NT2/D1 (cell line): Measurements from ENCODE around the gene PLEKHM1.
"Not testable (repeated sequence)": the region's sequence is repeated elsewhere in the genome, so short reads cannot be mapped to it uniquely, and the experiment has no call there.

Experiments
- DNase-seq: peaks from one replicate; pipeline ENCODE4 v3.0.0-alpha.2; 2011; ENCODE audit warnings: low read depth, low spot score
- H3K27me3 ChIP-seq: 2 replicates; pipeline ENCODE4 v1.6.0; 2011; ENCODE audit warnings: mild to moderate bottlenecking; ENCODE audit not compliant: insufficient read length, insufficient read depth
- H3K36me3 ChIP-seq: 2 replicates; pipeline ENCODE4 v1.6.1; 2011; ENCODE audit warnings: mild to moderate bottlenecking, low read length, mixed read lengths; ENCODE audit not compliant: insufficient read depth, insufficient read length
- H3K4me1 ChIP-seq: 2 replicates; pipeline ENCODE4 v1.5.1; 2011; ENCODE audit not compliant: insufficient read depth, insufficient read length
- H3K4me3 ChIP-seq: 2 replicates; pipeline ENCODE4 v1.5.1; 2011; ENCODE audit warnings: low read depth; ENCODE audit not compliant: insufficient read length
- H3K9ac ChIP-seq: 2 replicates; pipeline ENCODE4 v1.6.0; 2011; ENCODE audit warnings: low read depth; ENCODE audit not compliant: insufficient read length
- H3K9me3 ChIP-seq: 2 replicates; pipeline ENCODE4 v1.5.1; 2011; ENCODE audit warnings: mild to moderate bottlenecking, low read length; ENCODE audit not compliant: insufficient read depth
- SUZ12 ChIP-seq: IDR thresholded peaks from 2 replicates; pipeline ENCODE4 v1.6.1; 2011; ENCODE audit not compliant: insufficient read length, insufficient read depth; ENCODE audit errors: extremely low read depth
- YY1 ChIP-seq: IDR thresholded peaks from 2 replicates; pipeline ENCODE4 v1.6.1; 2011; ENCODE audit not compliant: insufficient read length, insufficient read depth
- ZNF274 ChIP-seq: IDR thresholded peaks from 2 replicates; pipeline ENCODE4 v1.6.1; 2011; ENCODE audit warnings: mild to moderate bottlenecking, low read depth, low read length

PLEKHM1 gene

DNA sequence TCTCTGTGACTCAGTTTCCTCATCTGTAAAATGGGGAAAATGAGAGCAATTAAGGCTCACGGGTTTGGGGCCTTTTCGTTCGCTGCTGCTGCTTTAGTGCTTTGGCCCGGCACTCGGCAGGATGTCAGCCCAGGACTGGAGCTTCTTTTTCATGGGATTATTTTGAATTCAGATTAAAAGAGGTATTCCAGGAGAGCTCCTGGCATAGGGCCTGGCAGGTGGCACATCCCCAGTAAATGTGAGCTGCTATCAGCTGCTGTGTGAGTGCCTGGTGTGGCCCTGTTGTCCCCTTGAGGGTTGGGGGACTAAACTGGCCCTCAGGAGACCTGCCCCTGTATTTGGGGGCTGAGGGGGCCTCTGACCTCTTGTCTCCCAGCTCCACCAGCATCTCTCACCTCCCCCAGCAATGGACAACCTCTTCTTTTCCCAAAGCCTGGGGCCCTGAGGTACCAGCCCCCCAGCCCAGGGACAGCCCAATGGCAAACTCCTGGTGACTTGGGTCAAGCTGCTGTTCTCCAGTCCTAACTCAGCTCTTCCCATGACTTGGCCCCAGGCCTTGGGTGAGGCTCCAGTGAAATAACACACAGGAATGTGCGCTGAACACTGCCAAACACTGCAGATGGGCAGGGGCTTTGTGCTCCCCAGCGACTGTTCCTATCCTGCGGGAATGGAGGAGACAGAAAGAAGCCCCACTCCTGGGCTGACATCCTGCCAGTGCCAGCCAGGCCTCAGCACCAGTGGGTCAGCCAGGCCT lies 43.5 kb downstream of the PLEKHM1 start:
- DNase-seq, H3K9ac ChIP-seq, H3K27me3 ChIP-seq, H3K4me1 ChIP-seq, H3K9me3 ChIP-seq, H3K4me3 ChIP-seq, H3K36me3 ChIP-seq: not testable (repeated sequence)

DNA sequence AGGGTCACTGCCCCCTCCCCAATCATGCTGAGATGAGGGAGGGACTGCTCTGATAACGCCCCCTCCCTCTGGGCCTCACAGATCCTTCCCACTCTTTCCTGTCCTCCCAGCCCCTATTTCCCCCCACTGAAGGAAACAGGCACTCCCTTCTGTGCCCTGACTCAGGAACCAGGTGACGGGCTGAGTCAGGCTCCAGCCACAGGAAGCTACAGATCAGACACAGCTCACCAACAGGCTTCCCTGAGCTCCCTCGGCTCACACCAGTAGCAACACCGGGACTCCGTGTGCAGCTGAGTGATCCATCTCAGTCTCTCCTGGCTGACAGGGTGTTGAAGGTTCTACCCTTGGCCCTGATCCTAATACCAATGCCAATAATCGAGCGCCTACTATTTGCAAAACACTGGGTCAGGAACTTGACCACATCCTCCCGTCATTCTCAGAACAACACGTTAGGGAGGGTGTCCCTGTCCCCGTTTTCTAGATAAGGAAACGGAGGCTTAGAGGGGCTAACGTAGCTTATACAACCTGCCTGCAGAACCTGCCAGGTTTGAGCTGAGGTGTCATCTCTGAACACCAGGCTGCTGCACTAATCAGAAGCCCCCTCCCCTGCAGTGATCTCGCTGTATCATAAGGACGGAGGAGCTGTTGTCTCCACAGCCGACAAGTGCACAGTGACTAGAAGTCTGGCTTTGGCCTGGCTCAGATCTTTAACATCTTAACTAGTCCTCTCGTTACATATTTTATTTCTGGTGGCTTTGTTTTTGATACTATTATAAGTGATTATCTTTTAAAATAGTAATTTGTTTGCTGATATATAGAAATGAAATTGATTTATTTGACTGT lies 44.4 kb downstream of the PLEKHM1 start:
- not testable (repeated sequence) for H3K36me3 ChIP-seq, H3K4me1 ChIP-seq, H3K9ac ChIP-seq

DNA sequence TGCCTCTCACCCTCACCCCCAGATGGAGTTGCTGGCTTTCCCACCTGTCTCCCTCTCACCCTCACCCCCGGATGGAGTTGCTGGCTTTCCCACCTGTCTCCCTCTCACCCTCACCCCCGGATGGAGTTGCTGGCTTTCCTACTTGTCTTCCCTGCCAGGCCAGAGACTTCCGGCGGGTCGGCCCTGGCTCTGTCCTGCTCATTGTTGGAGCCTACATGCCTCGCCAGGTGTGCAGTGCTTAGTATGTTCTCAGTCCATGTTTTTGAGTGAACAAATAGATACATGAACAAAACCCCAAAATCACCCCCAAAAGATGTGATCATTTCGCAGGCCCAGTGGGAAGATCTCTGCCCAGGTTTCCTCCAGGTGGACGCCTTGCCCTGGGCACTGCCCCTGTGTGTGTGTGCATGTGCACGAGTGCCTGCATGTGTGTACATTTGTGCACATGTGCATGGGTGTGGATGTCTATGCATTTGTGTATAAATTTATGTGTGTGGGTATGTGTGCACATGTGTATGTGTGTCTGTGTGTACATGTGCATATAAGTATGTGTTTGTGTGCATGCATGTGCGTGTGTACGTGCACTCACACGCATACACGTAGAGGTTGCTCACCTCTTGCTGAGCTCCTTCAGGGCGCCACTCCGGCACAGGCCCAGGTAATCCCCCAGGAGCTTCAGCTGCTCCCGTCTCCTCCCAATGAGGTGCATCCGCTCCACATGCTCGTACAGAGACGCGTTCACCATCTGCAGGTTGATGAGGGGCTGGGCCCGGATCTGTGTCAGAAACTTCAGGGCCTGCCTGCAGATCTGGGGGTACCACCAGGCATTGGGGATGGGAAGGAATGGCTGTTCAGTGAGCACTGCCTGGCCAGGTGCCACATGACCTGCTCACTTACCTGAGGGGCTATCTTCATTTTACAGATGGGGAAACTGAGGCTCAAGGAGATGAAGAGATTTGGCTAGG lies 45.4 kb downstream of the PLEKHM1 start:
- not testable (repeated sequence) for H3K36me3 ChIP-seq

More for the DNA sequence above, 44.4 kb downstream of the PLEKHM1 start:
- H3K27me3 ChIP-seq, H3K4me3 ChIP-seq, H3K9me3 ChIP-seq, DNase-seq: not testable (repeated sequence)

DNA sequence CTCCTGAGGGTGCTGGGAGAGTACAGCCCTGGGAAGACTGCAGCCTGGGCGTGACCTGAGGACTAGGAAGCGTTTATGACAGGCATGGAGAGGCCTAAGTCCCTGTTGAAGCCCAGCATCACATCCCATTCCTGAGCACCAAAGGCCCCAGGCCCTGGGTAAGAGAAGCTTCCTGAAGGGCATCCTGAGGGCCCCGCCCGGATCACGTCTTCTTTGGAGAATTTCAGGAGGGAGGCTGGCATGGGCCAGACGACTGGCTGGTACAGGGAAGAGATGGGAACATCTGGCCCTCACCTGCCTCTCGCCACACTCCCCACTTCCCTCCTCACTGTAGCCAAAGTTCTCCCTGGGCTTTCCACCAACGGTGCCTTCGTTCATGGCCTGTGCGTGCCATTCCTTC lies 46.2 kb downstream of the PLEKHM1 start:
- not testable (repeated sequence) for H3K9ac ChIP-seq, H3K27me3 ChIP-seq, H3K4me3 ChIP-seq, DNase-seq, H3K9me3 ChIP-seq, H3K36me3 ChIP-seq, H3K4me1 ChIP-seq

More for the DNA sequence above, 45.4 kb downstream of the PLEKHM1 start:
- not testable (repeated sequence) for DNase-seq, H3K9me3 ChIP-seq, H3K9ac ChIP-seq, H3K27me3 ChIP-seq, H3K4me1 ChIP-seq, H3K4me3 ChIP-seq

DNA sequence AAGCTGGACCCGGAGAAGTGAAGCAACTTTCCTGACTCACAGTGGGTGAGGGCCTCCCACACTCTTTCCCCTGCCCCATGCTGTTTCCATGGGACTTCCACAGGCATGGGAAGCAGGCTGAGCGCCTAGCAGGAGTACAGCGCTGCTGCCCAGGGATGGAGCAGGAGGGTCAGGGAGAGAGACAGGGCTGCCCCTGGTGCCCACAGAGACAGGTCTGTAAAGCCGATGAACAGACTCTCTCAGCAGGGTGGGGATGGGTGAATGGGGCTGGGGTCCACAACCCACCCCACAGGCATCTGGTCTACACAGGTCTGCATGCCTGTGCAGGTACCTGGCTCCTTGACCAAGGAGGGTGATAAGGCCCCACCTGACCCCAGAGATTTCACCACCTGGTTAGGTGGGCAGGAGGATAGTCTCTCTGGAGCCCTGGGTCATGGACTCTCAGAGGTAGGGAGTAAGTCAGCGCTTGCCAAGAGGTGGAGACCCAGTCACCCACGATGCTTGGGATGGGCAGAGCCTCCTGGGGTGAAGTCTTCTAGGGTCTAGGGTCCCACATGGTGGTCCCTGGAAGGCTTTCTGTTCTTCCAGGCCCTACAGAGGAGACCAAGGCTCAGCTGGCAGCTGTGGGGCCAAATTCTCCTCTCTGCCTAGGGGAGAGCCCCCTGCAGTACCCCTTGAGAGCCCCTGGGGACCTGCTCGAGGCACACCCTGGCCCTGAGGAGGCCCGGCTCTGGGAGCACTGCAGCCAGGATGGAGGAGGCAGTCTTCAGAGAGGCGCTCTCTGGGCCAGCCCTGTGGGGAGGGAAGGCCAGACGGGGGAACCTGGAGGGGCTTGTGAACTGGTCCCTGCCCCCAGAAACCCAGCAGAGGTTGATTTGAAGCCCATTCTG lies 46.9 kb downstream of the PLEKHM1 start:
- not testable (repeated sequence) for H3K27me3 ChIP-seq, H3K9ac ChIP-seq, H3K9me3 ChIP-seq, H3K36me3 ChIP-seq, DNase-seq, H3K4me3 ChIP-seq
- peaks cover 13% of the 10 kb centered on the region for H3K4me1 ChIP-seq

DNA sequence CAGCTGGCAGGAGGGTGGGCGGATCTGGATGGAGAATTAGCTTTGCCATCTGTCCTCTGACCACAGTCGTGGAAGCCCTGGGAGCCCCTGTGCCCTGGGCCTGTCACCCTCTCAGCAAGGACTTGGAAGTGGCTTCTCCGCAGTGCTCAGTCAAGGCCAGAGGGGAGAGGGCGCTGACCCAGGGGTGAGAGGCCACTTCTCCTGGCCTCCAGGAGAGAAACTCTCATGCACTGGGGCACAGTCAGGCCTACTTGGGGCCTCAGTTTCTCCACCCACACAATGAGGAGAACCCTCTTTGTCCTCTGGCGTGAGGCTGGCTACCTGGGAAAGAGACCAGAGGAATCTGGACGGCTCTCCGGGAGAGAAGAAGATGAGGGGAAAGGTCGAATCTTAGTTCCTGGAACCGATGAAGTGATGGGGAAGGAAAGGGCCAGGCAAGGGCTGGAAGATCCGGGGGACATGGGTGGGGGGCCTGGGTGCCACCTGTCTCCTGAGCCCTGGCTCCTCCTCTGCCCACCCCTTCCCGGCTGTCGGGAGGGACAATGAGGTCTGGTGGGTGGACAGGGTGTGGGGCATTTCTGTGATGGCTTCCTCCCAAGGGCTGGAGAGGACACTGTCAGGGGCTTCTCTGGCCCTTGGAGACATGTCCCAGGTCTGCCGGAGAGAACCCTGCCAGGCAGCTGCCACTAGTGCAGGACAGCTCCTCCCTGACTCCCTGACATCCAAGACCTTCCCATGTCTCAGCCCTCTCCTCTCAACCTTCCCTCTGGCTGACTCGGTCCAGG lies 48.8 kb downstream of the PLEKHM1 start:
- TF ChIP-seq SUZ12 (no peak), ZNF274 (no peak), YY1 (no peak)
- Histone ChIP-seq H3K4me3 (no peak overlapping the region), H3K27me3 (no peaks in the 10 kb centered on the region), H3K9me3 (no peaks in the 10 kb centered on the region), H3K36me3 (peaks cover 13% of the 10 kb centered on the region), H3K9ac (no peak overlapping the region), H3K4me1 (peaks cover 22% of the 10 kb centered on the region)
- DNase-seq, result no peak

DNA sequence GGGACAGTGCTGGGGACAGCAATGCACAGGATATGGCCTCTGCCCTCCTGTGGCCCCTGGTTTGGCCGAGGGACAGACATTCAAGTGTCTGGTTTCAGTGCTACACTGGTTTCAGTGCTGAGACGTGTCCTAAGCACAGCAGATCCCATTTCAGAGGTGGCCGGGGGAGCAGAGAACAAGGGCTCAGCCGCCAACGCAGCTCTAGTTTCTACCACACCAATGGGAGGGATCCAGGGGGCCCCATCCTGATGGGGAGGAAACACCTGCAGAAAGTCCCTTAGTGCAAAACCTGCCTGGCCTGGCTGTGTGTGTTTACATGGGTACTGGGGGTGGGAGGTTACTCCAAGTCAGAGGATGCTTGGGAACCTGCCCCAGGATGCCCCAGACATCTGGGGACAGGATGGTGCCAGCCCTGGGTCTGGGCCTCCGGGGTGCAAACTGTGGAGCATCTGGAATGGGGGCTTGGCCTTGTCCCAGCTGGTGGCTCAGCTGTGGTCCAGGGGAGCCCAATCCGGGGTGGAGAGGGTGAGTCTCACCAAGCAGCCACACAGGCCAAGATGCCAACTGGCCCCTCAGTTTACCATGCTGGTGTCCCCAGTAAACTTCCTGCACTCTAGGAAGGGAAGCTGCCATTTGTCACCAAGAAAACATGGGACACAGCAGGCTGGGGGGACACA lies 49.5 kb downstream of the PLEKHM1 start:
- DNase-seq, H3K4me3 ChIP-seq, H3K9me3 ChIP-seq, H3K27me3 ChIP-seq, H3K9ac ChIP-seq: not testable (repeated sequence)
- H3K36me3 ChIP-seq, result peaks cover 17% of the 10 kb centered on the region
- H3K4me1 ChIP-seq, result peaks cover 29% of the 10 kb centered on the region
